ENCODE results near the gene RNU6-9.

RNU6-9 gene

DNA sequence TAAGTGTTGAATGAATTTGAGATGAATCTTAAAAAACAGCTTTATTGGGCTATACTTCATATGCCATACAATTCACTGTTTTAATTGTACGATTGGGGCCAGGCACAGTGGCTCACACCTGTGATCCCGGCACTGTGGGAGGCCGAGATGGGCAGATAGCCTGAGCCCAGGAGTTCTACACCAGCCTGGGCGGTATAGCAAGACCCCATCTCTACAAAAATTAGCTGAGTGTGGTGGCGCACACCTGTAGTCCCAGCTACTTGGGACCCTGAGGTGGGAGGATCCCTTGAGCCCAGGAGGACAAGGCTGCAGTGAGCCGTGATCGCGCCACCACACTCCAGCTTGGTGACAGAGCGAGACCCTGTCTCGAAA is 42.9 kb downstream of the RNU6-9 start:
- DNase-seq: no peak
- peaks cover 53% of the 10 kb centered on the region for H3K36me3 ChIP-seq

DNA sequence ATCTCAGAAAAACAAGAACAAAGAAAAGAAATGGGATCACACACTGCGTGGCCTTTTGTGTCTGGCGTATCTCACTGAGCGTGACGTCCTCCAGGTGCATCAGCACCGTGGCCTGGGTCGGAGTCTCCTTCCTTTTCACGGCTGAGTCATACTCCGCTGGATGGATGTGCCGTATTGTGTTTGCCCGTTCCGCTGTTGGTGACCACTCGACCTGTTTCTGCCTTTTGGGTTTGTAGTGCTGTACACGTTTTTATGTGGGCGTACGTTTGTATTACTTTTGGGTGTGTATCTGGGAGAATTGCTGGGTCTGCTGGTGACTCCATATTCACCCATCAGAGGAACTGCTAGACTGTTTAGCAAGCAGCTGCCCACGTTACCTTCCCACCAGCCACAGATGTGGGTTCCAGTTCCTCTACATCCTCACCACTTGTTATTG is 44.0 kb downstream of the RNU6-9 start:
- TF ChIP-seq, protein P1, sequence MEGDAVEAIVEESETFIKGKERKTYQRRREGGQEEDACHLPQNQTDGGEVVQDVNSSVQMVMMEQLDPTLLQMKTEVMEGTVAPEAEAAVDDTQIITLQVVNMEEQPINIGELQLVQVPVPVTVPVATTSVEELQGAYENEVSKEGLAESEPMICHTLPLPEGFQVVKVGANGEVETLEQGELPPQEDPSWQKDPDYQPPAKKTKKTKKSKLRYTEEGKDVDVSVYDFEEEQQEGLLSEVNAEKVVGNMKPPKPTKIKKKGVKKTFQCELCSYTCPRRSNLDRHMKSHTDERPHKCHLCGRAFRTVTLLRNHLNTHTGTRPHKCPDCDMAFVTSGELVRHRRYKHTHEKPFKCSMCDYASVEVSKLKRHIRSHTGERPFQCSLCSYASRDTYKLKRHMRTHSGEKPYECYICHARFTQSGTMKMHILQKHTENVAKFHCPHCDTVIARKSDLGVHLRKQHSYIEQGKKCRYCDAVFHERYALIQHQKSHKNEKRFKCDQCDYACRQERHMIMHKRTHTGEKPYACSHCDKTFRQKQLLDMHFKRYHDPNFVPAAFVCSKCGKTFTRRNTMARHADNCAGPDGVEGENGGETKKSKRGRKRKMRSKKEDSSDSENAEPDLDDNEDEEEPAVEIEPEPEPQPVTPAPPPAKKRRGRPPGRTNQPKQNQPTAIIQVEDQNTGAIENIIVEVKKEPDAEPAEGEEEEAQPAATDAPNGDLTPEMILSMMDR (IDR thresholded peaks at IDR 0.05; ENCODE audit: low read depth, low read length): no peak
- DNase-seq: no peak
- Histone ChIP-seq H3K36me3 (peaks cover 49% of the 10 kb centered on the region), H3K4me3 (ENCODE audit: low read depth, low read length) (no peak overlapping the region), H3K27me3 (ENCODE audit: insufficient read depth, low read depth, severe bottlenecking) (no peaks in the 10 kb centered on the region), H3K27ac (no peak overlapping the region), H3K9me3 (ENCODE audit: severe bottlenecking) (no peaks in the 10 kb centered on the region)

More for the DNA sequence above, 42.9 kb downstream of the RNU6-9 start:
- TF ChIP-seq, protein P1 (IDR thresholded peaks at IDR 0.05; ENCODE audit: low read depth, low read length): no peak
- H3K4me3 ChIP-seq (ENCODE audit: low read depth, low read length): no peak overlapping the region
- no peaks in the 10 kb centered on the region for H3K9me3 ChIP-seq (ENCODE audit: severe bottlenecking)
- no peak overlapping the region for H3K27ac ChIP-seq
- H3K27me3 ChIP-seq (ENCODE audit: insufficient read depth, low read depth, severe bottlenecking): no peaks in the 10 kb centered on the region

DNA sequence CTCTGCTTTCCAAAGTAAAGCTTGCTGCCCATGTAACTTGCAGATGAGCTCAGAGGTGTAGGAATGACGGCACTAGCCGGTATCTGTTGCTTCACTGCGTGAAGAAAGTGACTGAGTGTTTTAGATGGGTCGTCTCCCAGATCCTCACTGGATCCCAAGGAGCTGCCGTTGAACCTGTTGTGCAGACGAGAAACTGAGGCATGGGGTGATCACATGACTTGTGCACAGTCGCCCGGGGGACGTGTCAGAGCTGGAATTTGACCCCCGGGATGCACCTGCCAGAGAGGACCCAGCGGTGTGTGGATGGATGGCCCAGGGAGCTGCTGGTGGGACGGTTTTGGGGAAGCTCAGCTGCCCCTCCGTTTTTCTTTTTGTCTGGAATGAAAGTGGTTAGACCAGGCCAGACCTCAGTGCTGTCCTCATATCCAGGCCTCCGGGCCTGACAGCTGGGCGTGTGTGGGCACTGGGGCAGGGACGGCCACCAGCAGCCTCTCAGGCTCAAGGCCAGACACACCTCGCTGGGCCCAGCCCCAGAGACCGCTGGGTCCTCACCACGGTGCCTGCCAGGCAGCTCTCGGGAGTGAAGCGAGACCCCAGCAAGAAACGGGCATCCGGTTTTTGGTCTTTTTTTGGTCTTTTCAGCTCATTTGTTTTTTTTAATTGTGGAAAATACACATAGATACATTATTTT is 45.1 kb downstream of the RNU6-9 start:
- Histone ChIP-seq H3K4me3 (ENCODE audit: low read depth, low read length) (no peak overlapping the region), H3K9me3 (ENCODE audit: severe bottlenecking) (no peaks in the 10 kb centered on the region), H3K27ac (no peak overlapping the region), H3K27me3 (ENCODE audit: insufficient read depth, low read depth, severe bottlenecking) (no peaks in the 10 kb centered on the region), H3K36me3 (peaks cover 44% of the 10 kb centered on the region)
- TF ChIP-seq, protein P1 (IDR thresholded peaks at IDR 0.05; ENCODE audit: low read depth, low read length): no peak
- DNase-seq: no peak

DNA sequence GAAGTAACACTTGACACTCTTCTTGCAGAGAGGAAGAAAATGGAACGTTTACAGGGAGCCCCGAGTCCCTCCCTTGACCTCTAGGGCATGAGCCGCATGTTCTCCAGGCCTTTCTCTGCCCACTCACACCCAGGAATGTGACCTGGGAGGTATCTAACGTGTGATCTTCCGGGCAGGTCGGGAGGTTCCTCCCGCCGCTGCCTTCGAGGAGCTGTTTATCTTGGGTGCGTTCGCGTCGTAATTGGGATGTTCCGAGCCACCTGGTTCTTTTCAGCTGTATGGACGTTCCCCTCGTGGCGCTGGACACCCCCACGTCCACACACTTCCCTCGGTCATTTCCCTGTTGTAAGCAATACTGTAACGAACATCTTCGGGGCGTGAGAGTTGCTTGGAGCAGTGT is 46.2 kb downstream of the RNU6-9 start:
- Histone ChIP-seq H3K4me3 (ENCODE audit: low read depth, low read length) (no peak overlapping the region), H3K9me3 (ENCODE audit: severe bottlenecking) (no peaks in the 10 kb centered on the region), H3K27ac (no peak overlapping the region), H3K27me3 (ENCODE audit: insufficient read depth, low read depth, severe bottlenecking) (no peaks in the 10 kb centered on the region), H3K36me3 (peaks cover 33% of the 10 kb centered on the region)
- TF ChIP-seq, protein P1 (IDR thresholded peaks at IDR 0.05; ENCODE audit: low read depth, low read length): no peak
- no peak for DNase-seq

DNA sequence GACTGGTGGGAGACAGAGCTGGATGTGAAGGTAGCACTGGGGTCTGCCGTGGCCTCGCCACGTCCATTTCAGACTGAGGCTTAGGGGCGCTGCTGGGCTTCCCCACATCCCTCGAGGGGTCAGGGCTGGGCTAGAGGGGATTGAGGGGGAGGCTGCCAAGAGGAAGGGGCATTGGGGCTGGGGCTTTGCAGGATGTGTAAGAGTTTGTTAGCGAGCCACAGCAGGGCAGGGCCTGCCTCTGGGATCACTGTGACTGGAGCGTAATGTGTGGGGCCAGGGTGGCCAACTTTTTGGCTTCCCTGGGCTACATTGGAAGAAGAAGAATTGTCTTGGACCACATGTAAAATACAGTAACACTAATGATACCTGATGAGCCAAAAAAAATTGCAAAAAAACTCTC is 46.6 kb downstream of the RNU6-9 start:
- no peaks in the 10 kb centered on the region for H3K27me3 ChIP-seq (ENCODE audit: insufficient read depth, low read depth, severe bottlenecking)
- peaks cover 33% of the 10 kb centered on the region for H3K36me3 ChIP-seq
- H3K27ac ChIP-seq: no peak overlapping the region

More for the DNA sequence above, 46.6 kb downstream of the RNU6-9 start:
- TF ChIP-seq, protein P1 (IDR thresholded peaks at IDR 0.05; ENCODE audit: low read depth, low read length): no peak
- no peaks in the 10 kb centered on the region for H3K9me3 ChIP-seq (ENCODE audit: severe bottlenecking)
- DNase-seq: no peak
- no peak overlapping the region for H3K4me3 ChIP-seq (ENCODE audit: low read depth, low read length)
